ENCODE measurements around the gene PTPN11. TPM values are rescaled to one million over a fixed set of nuclear protein-coding genes. Genes with fewer than 3 reads are reported as not detected.
A peak's percentile ranks its signal among the peaks of the same experiment; 100 is the strongest.

PTPN11 gene
- total RNA-seq, 1 donor from 2014 or later, result 86.3 TPM

DNA sequence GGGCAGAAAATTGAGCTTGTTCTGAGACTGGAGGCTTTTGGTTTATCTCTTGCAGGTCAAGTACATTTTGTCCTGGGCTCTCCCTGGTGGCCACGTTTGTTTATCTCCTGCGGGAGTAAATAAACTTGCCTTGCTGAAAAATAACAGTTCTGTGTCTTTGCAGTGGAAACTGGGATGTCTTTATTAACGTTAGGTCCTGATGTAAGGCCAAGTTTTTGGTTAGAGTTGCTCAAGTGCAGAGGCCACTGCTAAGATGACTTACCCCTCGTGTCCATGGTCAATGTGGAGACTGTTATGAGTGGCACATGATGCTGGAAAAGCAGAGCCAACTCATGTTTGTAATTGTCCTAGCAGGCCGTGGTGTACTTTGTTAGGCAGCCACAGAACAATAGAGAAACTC lies 3.8 kb downstream of the PTPN11 start:
- no peaks in the 10 kb centered on the region for H3K9me3 Mint-ChIP-seq
- DNase-seq (ENCODE audit: low spot score in 2 of 2, unreplicated experiment in 2 of 2), result no peak
- no peaks in the 10 kb centered on the region for H3K36me3 Mint-ChIP-seq
- TF ChIP-seq, protein P1, sequence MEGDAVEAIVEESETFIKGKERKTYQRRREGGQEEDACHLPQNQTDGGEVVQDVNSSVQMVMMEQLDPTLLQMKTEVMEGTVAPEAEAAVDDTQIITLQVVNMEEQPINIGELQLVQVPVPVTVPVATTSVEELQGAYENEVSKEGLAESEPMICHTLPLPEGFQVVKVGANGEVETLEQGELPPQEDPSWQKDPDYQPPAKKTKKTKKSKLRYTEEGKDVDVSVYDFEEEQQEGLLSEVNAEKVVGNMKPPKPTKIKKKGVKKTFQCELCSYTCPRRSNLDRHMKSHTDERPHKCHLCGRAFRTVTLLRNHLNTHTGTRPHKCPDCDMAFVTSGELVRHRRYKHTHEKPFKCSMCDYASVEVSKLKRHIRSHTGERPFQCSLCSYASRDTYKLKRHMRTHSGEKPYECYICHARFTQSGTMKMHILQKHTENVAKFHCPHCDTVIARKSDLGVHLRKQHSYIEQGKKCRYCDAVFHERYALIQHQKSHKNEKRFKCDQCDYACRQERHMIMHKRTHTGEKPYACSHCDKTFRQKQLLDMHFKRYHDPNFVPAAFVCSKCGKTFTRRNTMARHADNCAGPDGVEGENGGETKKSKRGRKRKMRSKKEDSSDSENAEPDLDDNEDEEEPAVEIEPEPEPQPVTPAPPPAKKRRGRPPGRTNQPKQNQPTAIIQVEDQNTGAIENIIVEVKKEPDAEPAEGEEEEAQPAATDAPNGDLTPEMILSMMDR (IDR thresholded peaks at IDR 0.05; ENCODE audit: unreplicated experiment), result no peak
- no peaks in the 10 kb centered on the region for H3K27me3 Mint-ChIP-seq (ENCODE audit: low read depth)
- peak overlapping the region; percentile 7 for H3K27ac Mint-ChIP-seq
- H3K4me1 Mint-ChIP-seq, result peaks cover 27% of the 10 kb centered on the region
- no peak overlapping the region for H3K4me3 Mint-ChIP-seq

DNA sequence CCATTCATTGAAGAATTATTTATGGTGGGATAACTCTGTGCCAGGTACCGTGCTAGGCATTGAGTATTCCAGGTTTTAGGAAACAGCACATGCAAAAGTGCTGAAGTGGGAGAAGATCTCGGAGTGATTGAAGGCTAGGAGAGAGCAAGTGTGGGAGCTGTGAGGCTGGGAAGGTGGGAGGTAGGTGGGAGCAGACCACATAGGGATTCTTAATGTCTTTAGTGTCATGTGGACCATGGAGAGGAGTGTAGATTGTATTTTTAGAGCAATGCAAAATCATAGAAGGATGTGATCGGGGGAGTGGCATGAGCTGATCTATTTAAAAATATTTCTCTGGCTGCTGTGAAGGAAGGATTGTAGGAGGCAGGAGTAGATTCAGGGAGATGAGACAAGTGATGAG lies 5.4 kb downstream of the PTPN11 start:
- H3K27me3 Mint-ChIP-seq (ENCODE audit: low read depth), result no peaks in the 10 kb centered on the region
- H3K9me3 Mint-ChIP-seq, result no peaks in the 10 kb centered on the region
- H3K4me1 Mint-ChIP-seq, result peaks cover 24% of the 10 kb centered on the region
- DNase-seq (ENCODE audit: low spot score in 2 of 2, unreplicated experiment in 2 of 2), result no peak
- H3K4me3 Mint-ChIP-seq, result no peak overlapping the region
- TF ChIP-seq, protein P1 (IDR thresholded peaks at IDR 0.05; ENCODE audit: unreplicated experiment), result no peak
- no peaks in the 10 kb centered on the region for H3K36me3 Mint-ChIP-seq
- H3K27ac Mint-ChIP-seq, result peak overlapping the region; percentile 8

DNA sequence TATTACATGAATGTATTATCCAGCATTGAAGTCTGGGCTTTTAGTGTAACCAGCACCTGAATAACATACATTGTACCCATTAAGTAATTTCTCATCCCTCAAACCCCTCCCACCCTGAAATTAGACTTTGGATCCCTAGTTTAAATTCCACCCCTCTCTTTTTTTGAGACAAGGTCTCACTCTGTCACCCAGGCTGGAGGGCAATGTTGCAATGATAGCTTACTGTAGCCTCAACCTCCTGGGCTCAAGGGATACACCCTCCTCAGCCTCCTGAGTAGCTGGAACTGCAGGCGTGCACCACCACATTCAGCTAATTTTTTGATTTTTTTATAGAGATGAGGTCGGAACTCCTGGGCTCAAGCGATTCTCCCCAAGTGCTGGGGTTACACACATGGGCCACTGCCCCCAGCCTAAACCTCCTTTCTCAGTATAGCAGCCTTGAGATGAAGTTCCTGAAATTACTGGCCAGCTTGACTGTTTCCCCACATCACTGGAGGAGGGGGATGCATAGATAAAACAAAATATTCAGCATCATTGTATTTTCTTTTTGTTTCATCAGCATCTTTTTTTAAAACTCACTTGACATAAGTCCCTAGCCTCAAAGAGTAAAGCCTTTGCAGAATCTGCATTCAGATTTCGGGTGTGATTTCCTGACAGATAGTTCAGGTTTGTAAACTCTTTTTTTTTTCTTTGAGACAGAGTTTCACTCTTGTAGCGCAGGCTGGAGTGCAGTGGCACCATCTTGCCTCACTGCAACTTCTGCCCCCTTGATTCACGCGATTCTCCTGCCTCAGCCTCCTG lies 7.0 kb downstream of the PTPN11 start:
- TF ChIP-seq, protein P1 (IDR thresholded peaks at IDR 0.05; ENCODE audit: unreplicated experiment), result no peak
- Mint-ChIP-seq H3K36me3 (no peaks in the 10 kb centered on the region), H3K9me3 (no peaks in the 10 kb centered on the region), H3K27me3 (ENCODE audit: low read depth) (no peaks in the 10 kb centered on the region), H3K27ac (no peak overlapping the region), H3K4me1 (peaks cover 11% of the 10 kb centered on the region), H3K4me3 (no peak overlapping the region)
- DNase-seq (ENCODE audit: low spot score in 2 of 2, unreplicated experiment in 2 of 2), result no peak

DNA sequence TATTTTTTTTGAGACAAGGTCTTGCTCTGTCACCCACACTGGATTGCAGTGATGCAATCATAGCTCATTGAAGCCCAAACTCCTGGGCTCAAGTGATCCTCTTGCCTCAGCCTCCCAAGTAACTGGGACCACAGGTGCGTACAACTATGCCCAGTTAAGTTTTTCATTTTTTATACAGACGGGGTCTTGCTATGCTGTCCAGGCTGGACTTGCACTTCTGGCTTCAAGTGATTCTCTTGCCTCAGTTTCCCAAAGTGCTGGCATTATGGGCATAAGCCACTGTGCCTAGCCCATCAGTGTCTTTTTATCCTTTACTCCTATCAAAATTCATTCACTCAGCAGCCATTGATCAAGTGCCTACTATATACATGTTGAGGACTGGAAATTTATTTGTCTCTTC lies 9.0 kb downstream of the PTPN11 start:
- Mint-ChIP-seq H3K9me3 (no peaks in the 10 kb centered on the region), H3K27me3 (ENCODE audit: low read depth) (no peaks in the 10 kb centered on the region), H3K36me3 (no peaks in the 10 kb centered on the region), H3K4me3 (no peak overlapping the region), H3K4me1 (peaks cover 5% of the 10 kb centered on the region), H3K27ac (no peak overlapping the region)
- DNase-seq (ENCODE audit: low spot score in 2 of 2, unreplicated experiment in 2 of 2), result no peak
- TF ChIP-seq, protein P1 (IDR thresholded peaks at IDR 0.05; ENCODE audit: unreplicated experiment), result no peak

DNA sequence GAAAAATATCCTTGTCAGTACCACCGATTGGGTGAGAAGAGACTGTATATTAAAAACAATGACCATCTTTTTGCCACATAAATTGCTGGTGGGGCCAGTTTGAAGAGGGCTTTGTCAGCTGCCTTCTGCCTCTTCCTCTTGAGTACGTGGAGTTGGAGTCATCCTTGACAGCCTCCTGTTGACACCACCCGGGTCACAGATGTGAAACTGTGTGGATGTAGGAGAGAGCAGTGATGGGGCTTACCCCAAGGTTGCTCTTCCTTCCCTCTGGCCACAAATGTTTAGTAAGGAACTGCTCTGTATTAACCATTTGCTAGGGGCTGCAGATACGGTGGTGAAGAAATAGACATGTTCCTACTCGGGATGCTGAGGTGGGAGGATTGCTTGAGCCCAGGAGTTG lies 12.2 kb downstream of the PTPN11 start:
- no peak overlapping the region for H3K27ac Mint-ChIP-seq
- H3K27me3 Mint-ChIP-seq (ENCODE audit: low read depth), result no peaks in the 10 kb centered on the region
- H3K36me3 Mint-ChIP-seq, result no peaks in the 10 kb centered on the region
- H3K4me1 Mint-ChIP-seq, result no peaks in the 10 kb centered on the region
- no peak for DNase-seq (ENCODE audit: low spot score in 2 of 2, unreplicated experiment in 2 of 2)
- no peak overlapping the region for H3K4me3 Mint-ChIP-seq
- TF ChIP-seq, protein P1 (IDR thresholded peaks at IDR 0.05; ENCODE audit: unreplicated experiment), result no peak
- H3K9me3 Mint-ChIP-seq, result no peaks in the 10 kb centered on the region
